Endothelial cell of umbilical vein (primary cell): ENCODE measurements around the gene AASDH. TPM values are rescaled to one million over a fixed set of nuclear protein-coding genes. Genes with fewer than 3 reads are reported as not detected.

Experiments used
- BruUV-seq: library from RNA; stranded (reverse); fragments of 400-500 nt; replicated peaks from 2 replicates; lab custom pipeline; 2021; lab: Mats Ljungman, UMichigan
- CTCF ChIA-PET: fragments of 300-600, 350-600 bp; sonication (Branson Sonifier 250); formaldehyde crosslinking; loops from one replicate; lab custom pipeline; 2021; ENCODE audit warnings: antibody characterized with exemption, inconsistent platforms; lab: Charles Lee
- POLR2A ChIA-PET: fragments of 300-600, 350-600 bp; sonication (Branson Sonifier 250); formaldehyde crosslinking; loops from one replicate; lab custom pipeline; 2021; ENCODE audit warnings: antibody characterized with exemption, inconsistent platforms; lab: Charles Lee
- DNase-seq: peaks from one replicate; pipeline ENCODE4 v3.0.0-alpha.2; 2011; ENCODE audit warnings: low read depth, low spot score
- FAIRE-seq: peaks from 2 replicates; lab custom pipeline; 2011; peaks lifted over from hg19 to GRCh38; lab: Jason Lieb, UNC
- H2AFZ ChIP-seq: 2 replicates; pipeline ENCODE4 v1.6.0; 2012; ENCODE audit warnings: low read depth, low read length, control low read depth, inconsistent platforms
- H3K27ac ChIP-seq: 2 replicates; pipeline ENCODE4 v1.5.1; 2011; ENCODE audit warnings: low read depth, mild to moderate bottlenecking, control low read depth, low read length, moderate library complexity; ENCODE audit not compliant: insufficient read depth
- H3K27me3 ChIP-seq, 2 experiments: 2 replicates each; pipeline versions ENCODE4 v1.6.0 to v1.6.1; 2011; ENCODE audit warnings: low read length in 2 of 2, mixed read lengths in 1 of 2; ENCODE audit not compliant: control insufficient read depth in 2 of 2, insufficient read depth in 2 of 2
- H3K36me3 ChIP-seq, 2 experiments: 2 replicates in 1 of 2; 3 replicates in 1 of 2; pipeline ENCODE4 v1.5.1; 2011; ENCODE audit warnings: low read length in 2 of 2, mild to moderate bottlenecking in 1 of 2, moderate library complexity in 1 of 2; ENCODE audit not compliant: control insufficient read depth in 2 of 2, insufficient read depth in 2 of 2; ENCODE audit errors: extremely low read depth in 1 of 2
- H3K4me1 ChIP-seq: 3 replicates; pipeline ENCODE4 v1.5.1; 2011; ENCODE audit warnings: mild to moderate bottlenecking, low read length; ENCODE audit not compliant: control insufficient read depth, insufficient read depth; ENCODE audit errors: extremely low read depth
- H3K4me2 ChIP-seq: 2 replicates; pipeline ENCODE4 v1.6.1; 2011; ENCODE audit warnings: low read length, control low read depth, mixed read lengths; ENCODE audit not compliant: insufficient read depth
- H3K4me3 ChIP-seq, 3 experiments: fragments of 200-600 bp in 1 of 3; sonication (generic), shearing (Covaris generic) in 1 of 3; replicated peaks in 1 of 3; 2 replicates each; pipeline ENCODE4 v1.5.1; 2011 to 2016; ENCODE audit warnings: control low read depth in 3 of 3, low read length in 3 of 3, mild to moderate bottlenecking in 2 of 3, inconsistent platforms in 1 of 3, low read depth in 1 of 3, moderate library complexity in 1 of 3; ENCODE audit not compliant: insufficient read depth in 1 of 3
- H3K79me2 ChIP-seq: 2 replicates; pipeline ENCODE4 v1.6.0; 2012; ENCODE audit warnings: low read length, inconsistent platforms; ENCODE audit not compliant: control insufficient read depth, insufficient read depth
- H3K9ac ChIP-seq: replicated peaks from 2 replicates; pipeline ENCODE3; 2011; ENCODE audit warnings: low read length, control low read depth; ENCODE audit not compliant: insufficient read depth; ENCODE audit errors: extremely low read depth
- H3K9me1 ChIP-seq: replicated peaks from 3 replicates; pipeline ENCODE4 v1.6.0; 2011; ENCODE audit warnings: mild to moderate bottlenecking, low read length; ENCODE audit not compliant: control insufficient read depth, insufficient read depth; ENCODE audit errors: extremely low read depth
- H3K9me3 ChIP-seq: replicated peaks from 2 replicates; pipeline ENCODE4 v1.5.1; 2012; ENCODE audit warnings: low read length, inconsistent platforms; ENCODE audit not compliant: control insufficient read depth, insufficient read depth
- H4K20me1 ChIP-seq: replicated peaks from 2 replicates; pipeline ENCODE3; 2011; ENCODE audit warnings: mild to moderate bottlenecking, low read length; ENCODE audit not compliant: control insufficient read depth, insufficient read depth; ENCODE audit errors: extremely low read depth
- CTCF ChIP-seq, 2 donors: IDR thresholded peaks; 1 replicate in 1 of 2; 2 replicates in 1 of 2; pipeline ENCODE4 v1.5.1; 2011; ENCODE audit warnings: low read length in 2 of 2, mild to moderate bottlenecking in 2 of 2, moderate library complexity in 2 of 2, control low read depth in 1 of 2, inconsistent platforms in 1 of 2, low read depth in 1 of 2; ENCODE audit not compliant: insufficient read depth in 1 of 2; ENCODE audit errors: extremely low read depth in 1 of 2
- EZH2 ChIP-seq: IDR thresholded peaks from 2 replicates; pipeline ENCODE4 v1.6.1; 2012; ENCODE audit warnings: borderline replicate concordance, low read depth, mild to moderate bottlenecking, moderate library complexity, low read length, inconsistent platforms; ENCODE audit not compliant: severe bottlenecking
- FOS ChIP-seq: IDR thresholded peaks from 2 replicates; pipeline ENCODE4 v1.6.1; 2011; ENCODE audit warnings: mild to moderate bottlenecking, low read length, moderate library complexity, borderline replicate concordance; ENCODE audit not compliant: insufficient read depth
- GATA2 ChIP-seq: IDR thresholded peaks from 2 replicates; pipeline ENCODE4 v1.7.0; 2011; ENCODE audit warnings: low read depth, mild to moderate bottlenecking, moderate library complexity, mixed read lengths, low read length; ENCODE audit not compliant: insufficient read length, insufficient read depth
- JUN ChIP-seq: IDR thresholded peaks from 2 replicates; pipeline ENCODE4 v1.6.1; 2011; ENCODE audit warnings: borderline replicate concordance, low read depth; ENCODE audit not compliant: insufficient read length, insufficient read depth
- MAX ChIP-seq: IDR thresholded peaks from 2 replicates; pipeline ENCODE4 v1.6.1; 2011; ENCODE audit not compliant: insufficient read depth, insufficient read length
- MYC ChIP-seq: IDR thresholded peaks from one replicate; pipeline ENCODE4 v1.6.1; 2011; ENCODE audit warnings: mild to moderate bottlenecking, low read depth, low read length
- POLR2A ChIP-seq: IDR thresholded peaks from 2 replicates; pipeline ENCODE4 v1.6.1; 2012; ENCODE audit warnings: low read depth, mild to moderate bottlenecking, control low read depth, low read length
- POLR2AphosphoS5 ChIP-seq: IDR thresholded peaks from 2 replicates; pipeline ENCODE4 v1.6.1; 2012; ENCODE audit warnings: low read depth, mild to moderate bottlenecking, control low read depth, low read length, moderate library complexity; ENCODE audit not compliant: insufficient read depth
- dilution Hi-C: fragments of 300-500 bp; cut with MboI; formaldehyde crosslinking; loops from one replicate; pipeline ENCODE4 v1.15.0; 2019; ENCODE audit warnings: low sequenced_read_pairs; ENCODE audit not compliant: extremely low pct_ligation_motif_present
- intact Hi-C: fragments of 100-400 bp; cut with micrococcal nuclease; formaldehyde crosslinking; loops from one replicate; pipeline ENCODE4 v1.10.0; 2022
- polyA plus RNA-seq, 4 experiments: library from polyadenylated mRNA; depleted of rRNA in 3 of 4; stranded (reverse) in 3 of 4; unstranded in 1 of 4; fragments of >200 nt; gene quantifications; 2 replicates each; pipeline versions ENCODE4 v1.2.1 to v1.2.3, GENCODE V29; 2011 to 2012; ENCODE audit warnings: missing spikeins in 1 of 4
- total RNA-seq: library from RNA; stranded (reverse); gene quantifications from 2 replicates; pipeline ENCODE4 v1.2.3, GENCODE V29; 2021

Gene AASDH
- total and polyA plus RNA-seq, 2 donors (not counting 3 experiments of a cell fraction or from before 2014, with no cell fraction given) = 4.2 to 9.5 TPM

GRCh38 chr4:56307423-56307822 is 79.9 kb downstream of the AASDH start:
- ChIA-PET POLR2A (no interaction called here), CTCF (no interaction called here)

More at GRCh38 chr4:56307423-56307822, 79.9 kb downstream of the AASDH start:
- H3K9me3 ChIP-seq = no peaks in the 10 kb centered on the region
- no peaks in the 10 kb centered on the region for H3K27me3 ChIP-seq
- no peaks in the 10 kb centered on the region for H3K79me2 ChIP-seq
- no peaks in the 10 kb centered on the region for H3K9me1 ChIP-seq
- H3K4me1 ChIP-seq = no peaks in the 10 kb centered on the region
- TF ChIP-seq FOS (no peak), GATA2 (no peak), JUN (no peak), EZH2 (no peak), POLR2AphosphoS5 (no peak), CTCF (IDR thresholded peaks at IDR 0.05; ENCODE audit: extremely low read depth in 1 of 2, insufficient read depth in 1 of 2, low read depth in 1 of 2, low read length in 2 of 2) (no peak), MYC (no peak), POLR2A (no peak), MAX (no peak)
- H3K4me3 ChIP-seq = no peak overlapping the region
- H4K20me1 ChIP-seq = no peaks in the 10 kb centered on the region
- BruUV-seq = no TSS peak
- FAIRE-seq = no peak
- no peak overlapping the region for H3K9ac ChIP-seq
- intact Hi-C loops = loop anchor here (10.0 kb wide), 1 partner anchor 237 kb away; no protein-coding TSS in a partner anchor
- dilution Hi-C loops = no loop called here
- no peak overlapping the region for H3K4me2 ChIP-seq
- H2AFZ ChIP-seq = no peak overlapping the region
- H3K36me3 ChIP-seq = no peaks in the 10 kb centered on the region
- no peak overlapping the region for H3K27ac ChIP-seq
- DNase-seq = no peak
